ENCODE measurements around the gene COX6B2. TPM values are rescaled to one million over a fixed set of nuclear protein-coding genes. Genes with fewer than 3 reads are reported as not detected.
"Not testable (repeated sequence)": the region's sequence is repeated elsewhere in the genome, so short reads cannot be mapped to it uniquely, and the experiment has no call there.

Gene COX6B2, protein sequence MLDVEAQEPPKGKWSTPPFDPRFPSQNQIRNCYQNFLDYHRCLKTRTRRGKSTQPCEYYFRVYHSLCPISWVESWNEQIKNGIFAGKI
- total RNA-seq, result not detected
- long read RNA-seq, result 0 reads

DNA sequence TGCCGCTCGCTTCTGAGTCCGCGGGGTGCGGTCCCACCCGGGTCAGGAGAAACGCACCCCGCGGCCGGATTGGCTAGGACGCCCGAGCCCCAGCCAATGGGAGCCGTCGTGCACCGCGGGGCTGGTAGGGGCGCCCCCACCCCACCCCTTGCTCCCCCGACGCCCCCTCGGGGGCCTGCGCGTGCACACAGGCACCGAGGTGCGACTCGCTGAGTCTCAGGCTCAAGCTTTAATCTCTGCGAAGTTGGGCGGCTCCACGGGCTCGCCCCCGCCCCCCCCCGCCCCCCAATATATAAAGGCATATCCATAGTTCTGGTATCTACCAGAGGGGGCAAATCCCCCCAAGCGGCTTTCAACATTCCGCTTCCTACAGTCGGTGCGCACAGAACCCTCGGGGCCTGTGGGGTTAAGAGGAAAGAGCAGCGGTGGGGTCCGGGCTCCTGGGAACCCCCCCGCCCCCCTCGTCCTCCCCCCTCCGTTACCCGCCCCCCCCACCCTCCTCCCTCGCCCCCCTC, at the start of gene COX6B2:
Gene COX6B2 (minus strand): TSS at position 22 of the 515 bp plus-strand sequence. CDS start 198 bp downstream, outside the sequence.
- no peak for DNase-seq (ENCODE audit: low spot score)

- no peak for DNase-seq (ENCODE audit: low spot score)
These were observed 48.0 kb upstream of the COX6B2 start for GRCh38 chr19:55402509-55402908.

DNA sequence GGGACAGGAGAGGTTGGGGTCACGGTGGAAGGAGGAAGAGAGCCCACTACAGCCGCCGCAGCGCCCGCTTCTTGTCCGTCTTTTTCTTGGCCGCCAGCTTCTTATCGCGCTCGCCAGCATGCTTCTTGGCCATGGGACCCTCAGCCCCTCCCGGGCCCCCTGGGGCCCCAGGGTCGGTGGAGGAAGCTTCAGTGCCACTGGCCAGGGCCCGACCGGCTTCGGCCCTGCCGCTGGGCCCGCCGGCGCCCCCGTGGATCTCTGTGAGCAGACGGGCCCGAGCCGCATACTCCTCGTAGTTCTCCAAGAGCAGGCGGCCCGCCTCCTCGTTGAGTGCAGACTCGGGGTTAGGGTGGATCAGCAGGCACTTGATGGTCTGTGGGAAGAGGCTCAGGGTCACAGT, 46.9 kb upstream of the COX6B2 start:
- not testable (repeated sequence) for DNase-seq (ENCODE audit: low spot score)

DNA sequence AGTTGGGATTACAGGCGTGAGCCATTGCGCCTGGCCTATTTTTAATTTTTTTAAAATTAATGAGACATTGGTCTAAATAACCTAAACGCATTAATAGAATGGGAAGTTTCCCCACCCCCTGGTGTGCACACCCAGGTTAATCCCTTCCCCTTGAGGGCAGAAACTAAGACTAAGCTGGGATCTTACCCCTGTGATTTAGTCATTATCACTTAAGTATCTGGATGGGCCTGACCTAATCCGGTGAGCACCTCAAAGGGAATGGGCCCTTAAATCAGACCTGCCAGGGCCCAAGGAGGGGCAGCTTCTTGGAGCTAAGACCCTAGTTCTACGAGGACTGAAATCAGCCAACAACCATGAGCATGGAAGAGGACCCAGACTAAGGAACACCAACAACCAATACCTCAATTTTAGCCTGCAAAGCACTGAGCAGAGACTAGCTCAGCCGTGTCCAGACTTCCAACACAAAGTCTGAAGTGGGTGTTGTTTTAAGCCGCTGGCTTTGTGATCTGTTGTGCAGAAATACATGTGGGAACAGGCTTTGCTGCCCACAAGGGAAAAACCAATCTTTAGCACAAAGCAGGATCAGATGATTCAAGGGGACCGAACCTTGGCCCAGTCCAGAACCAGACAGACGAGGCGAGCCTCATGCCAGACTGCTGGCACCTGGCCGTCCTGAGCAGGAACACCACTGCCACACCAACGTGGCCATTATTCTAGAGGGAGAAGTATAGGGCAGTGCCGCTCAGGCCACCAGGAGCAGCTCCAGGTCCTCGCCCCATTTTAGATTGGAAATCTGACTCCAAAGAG, 46.0 kb upstream of the COX6B2 start:
- no peak for DNase-seq (ENCODE audit: low spot score)

- no peak for DNase-seq (ENCODE audit: low spot score)
These were observed 43.8 kb upstream of the COX6B2 start for GRCh38 chr19:55398200-55398925.

DNA sequence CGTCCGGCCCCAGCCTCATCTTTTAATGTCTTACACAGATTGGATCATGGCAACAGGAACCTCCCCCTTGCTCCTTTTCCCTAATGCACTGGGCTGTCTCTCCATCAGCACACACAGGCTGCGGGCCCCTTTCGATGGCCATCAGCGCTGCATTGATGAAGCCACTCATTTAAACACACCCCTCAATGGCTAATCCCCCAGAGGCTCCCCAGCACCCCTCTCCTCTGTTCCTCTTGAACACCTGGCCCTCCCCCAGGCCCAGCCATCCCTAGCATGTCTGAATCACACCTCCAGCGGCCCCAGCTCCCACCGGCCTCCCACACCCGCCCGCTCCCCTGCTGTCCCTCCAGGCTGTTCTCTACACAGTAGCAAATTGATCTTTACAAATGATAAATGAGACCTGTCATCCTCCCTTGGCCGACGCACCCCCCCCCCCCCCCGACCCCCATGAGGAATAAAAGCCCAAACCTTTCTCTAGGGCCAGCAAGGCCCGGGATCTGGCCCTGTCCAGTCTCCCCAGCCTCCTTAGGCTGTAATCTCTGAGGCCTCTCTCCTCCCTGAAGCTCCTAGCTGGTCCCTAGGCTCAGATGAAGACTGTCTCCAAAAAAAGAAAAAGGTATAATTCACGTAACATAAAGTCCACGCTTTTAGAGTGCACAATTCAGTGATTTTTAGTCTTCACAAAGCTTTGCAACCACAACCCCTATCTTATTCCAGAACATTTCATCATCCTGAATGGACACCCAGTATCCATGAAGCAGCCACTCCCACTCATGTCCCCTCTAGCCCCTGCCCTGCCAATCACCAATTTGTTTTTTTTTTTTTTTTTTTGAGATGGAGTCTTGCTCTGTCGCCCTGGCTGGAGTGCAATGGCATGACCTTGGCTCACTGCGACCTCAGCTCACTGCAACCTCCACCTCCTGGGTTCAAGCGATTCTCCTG, 38.6 kb upstream of the COX6B2 start:
- no peak for DNase-seq (ENCODE audit: low spot score)

- no peak for DNase-seq (ENCODE audit: low spot score)
These were observed 37.4 kb upstream of the COX6B2 start for GRCh38 chr19:55391702-55392615.

DNA sequence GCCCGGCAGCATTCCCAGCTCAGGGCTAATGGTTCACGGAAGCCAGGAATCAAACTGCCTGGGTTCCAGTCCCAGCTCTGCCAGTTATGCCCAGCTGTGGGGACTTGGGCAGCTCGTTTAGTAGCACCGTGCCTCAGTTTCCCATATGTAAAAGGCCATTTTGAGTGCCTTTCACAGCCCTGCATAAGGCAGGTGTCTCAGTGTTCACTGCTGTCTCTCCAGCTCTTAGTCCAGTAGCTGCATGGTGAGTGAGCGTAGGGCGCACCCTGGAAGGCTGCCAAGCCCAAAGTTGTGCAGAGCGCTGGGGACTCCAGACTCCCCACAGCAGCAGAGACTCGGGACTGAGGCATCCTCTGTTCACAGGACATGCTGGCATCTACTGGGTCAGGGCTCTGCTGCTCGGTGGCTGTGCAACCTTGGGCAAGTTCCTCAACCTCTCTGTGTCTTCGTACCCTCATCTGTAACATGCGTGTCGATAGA, 36.7 kb upstream of the COX6B2 start:
- DNase-seq (ENCODE audit: low spot score), result no peak

DNA sequence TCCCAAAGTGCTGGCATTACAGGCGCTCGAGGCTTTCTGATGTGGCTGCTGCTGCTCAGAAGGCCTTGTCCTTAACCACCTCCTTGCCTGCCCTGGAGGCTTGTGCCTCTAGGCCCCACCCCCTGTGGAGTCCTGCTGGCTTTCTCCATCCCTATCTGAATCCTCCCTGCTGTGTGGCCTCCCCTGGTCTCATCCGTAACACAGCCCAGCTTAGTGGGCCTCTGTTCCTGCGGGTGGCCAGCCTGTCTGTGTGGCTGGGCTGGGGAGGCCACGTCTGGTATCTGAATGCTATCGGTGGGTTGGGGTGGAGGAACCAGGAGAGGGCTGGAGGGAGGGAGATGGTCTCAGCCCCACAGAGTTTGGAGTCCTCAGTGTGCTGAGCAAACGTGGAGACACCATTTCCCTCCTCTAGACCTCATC, 36.0 kb upstream of the COX6B2 start:
- DNase-seq (ENCODE audit: low spot score), result no peak

DNA sequence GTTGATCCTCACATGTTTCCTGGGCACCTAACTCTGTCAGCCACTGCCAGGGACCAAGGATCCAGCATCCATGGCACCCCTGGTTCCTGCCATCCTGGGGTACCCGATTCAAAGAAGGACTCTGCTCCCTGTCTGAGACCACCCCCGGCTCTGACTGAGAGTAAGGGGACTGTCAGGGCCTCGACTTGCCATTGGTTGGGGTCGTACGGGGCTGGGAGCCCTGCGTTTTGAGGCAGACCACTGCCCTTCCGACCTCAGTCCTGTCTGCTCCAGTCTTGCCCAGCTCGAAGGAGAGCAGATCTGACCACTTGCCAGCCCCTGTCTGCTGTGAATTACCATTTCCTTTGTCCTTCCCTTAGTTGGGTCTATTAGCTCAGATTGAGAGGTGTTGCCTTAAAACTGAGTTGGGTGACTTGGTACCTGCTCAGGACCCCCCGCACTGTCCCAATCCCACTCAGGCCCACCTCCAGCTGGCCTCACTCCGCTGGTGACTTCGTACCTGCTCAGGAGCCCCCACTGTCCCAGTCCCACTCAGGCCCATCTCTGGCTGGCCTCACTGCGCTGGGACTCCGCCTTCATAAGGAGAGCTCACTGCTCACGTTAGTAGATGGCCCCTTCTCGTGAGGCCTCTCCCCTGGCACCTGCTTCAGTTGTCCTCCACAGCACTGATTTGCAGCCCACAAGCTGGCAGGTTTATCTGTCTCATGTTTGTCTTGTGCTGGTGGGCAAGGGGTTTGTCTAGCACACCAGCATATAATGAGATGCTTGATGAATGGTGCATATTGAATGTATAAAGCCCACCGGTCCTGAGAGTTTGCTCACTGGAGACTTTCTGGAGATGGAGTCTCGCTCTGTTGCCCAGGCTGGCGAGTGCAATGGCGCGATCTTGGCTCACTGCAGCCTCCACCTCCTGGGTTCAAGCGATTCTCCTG, 35.1 kb upstream of the COX6B2 start:
- DNase-seq (ENCODE audit: low spot score), result no peak

DNA sequence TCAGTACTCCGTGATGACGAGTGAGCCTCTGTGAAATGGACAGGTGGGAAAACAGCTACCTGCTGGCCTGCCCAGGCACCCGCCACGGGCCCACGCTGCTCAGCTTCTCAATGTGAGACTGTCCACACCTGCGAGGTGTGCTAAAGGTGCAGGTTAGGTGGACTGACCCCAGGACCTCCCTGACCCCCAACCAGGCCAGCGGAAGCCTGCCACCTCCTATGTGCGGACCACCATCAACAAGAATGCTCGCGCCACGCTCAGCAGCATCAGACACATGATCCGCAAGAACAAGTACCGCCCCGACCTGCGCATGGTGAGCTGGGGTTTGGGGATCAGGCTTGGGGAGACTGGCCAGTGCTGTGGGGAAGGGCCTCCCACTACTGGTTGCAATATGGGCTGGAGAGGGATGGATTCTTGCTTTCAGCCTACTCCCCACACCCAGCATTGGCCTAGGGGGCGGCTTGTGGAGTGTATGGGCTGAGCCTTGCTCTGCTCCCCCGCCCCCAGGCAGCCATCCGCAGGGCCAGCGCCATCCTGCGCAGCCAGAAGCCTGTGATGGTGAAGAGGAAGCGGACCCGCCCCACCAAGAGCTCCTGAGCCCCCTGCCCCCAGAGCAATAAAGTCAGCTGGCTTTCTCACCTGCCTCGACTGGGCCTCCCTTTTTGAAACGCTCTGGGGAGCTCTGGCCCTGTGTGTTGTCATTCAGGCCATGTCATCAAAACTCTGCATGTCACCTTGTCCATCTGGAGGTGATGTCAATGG, 33.4 kb upstream of the COX6B2 start:
- DNase-seq (ENCODE audit: low spot score), result no peak

DNA sequence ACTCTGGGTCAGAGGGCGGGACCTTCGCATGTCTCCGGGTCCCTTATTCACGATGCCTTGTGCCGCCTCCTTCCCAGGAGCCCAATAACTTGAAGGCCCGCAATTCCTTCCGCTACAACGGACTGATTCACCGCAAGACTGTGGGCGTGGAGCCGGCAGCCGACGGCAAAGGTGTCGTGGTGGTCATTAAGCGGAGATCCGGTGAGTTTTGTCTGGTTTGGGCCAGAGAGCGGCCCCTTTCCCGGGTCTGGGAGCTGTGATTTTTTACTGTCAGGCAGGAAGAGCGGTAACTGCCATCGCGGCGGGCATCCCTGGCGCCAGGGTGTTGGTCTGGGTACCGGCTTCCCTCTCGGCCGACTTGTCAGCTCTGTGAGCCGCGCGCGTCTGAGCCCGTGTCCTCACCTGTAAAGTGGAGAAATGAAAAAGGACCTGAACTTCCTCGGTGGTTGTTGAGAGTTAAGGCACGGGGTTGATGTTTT, 32.0 kb upstream of the COX6B2 start:
- DNase-seq (ENCODE audit: low spot score), result no peak

DNA sequence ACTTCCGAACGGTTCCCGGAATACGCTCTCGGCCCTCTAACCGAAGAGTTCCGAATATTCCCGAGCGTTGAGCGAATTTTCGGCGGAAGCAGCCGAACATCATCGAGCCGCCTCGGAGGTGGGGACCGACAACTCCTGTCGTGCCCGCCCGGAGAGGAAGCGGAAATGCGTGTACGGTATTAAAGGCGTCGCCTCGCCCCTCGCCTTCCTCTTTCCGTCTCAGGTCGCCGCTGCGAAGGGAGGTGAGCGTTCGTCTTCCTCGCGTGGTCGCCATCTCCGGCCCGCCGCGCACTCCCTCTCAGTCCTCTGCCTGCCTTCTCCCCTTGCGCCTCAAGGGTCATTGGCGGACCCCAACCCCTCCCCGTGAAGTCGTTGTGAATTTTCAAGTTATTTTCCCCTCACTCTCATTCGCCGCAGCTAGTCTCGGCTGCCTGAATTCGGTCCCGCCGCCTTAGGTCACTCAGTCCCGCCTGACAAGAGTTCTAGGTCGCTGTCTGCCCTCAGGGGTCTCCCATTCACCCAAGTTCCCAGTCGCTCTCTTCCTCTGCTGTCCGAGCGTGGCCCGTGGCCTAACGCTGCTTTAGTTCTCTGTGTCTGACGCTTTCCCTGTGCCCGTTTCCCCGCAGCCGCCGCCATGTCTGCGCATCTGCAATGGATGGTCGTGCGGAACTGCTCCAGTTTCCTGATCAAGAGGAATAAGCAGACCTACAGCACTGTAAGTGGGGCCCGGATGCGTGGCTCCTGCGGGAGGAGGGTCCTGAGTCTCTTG, 31.4 kb upstream of the COX6B2 start, which contains the start of gene RPL28:
Gene RPL28 (plus strand): TSS at position 209 of the 769 bp plus-strand sequence. CDS start 426 bp downstream, at position 635.
- peak; percentile 99 for DNase-seq (ENCODE audit: low spot score)

- peak; percentile 96 for DNase-seq (ENCODE audit: low spot score)
These were observed 30.6 kb upstream of the COX6B2 start for GRCh38 chr19:55384920-55385723.

- no peak for DNase-seq (ENCODE audit: low spot score)
These were observed 29.8 kb upstream of the COX6B2 start, which contains the start of gene TMEM238 for GRCh38 chr19:55384131-55384919. TSS of gene TMEM238 (minus strand) at chr19:55384292. CDS start at chr19:55384259, 33 bp downstream.
